Endothelial cell of hepatic sinusoid (primary cell): ENCODE results near the gene DMRTC2.
"Not testable (repeated sequence)": the region's sequence is repeated elsewhere in the genome, so short reads cannot be mapped to it uniquely, and the experiment has no call there.

Experiments
- in situ Hi-C: cut with HindIII; loops from 2 replicates; pipeline ENCODE4 v1.10.0; 2017; ENCODE audit warnings: low sequenced_read_pairs

DMRTC2 gene

DNA sequence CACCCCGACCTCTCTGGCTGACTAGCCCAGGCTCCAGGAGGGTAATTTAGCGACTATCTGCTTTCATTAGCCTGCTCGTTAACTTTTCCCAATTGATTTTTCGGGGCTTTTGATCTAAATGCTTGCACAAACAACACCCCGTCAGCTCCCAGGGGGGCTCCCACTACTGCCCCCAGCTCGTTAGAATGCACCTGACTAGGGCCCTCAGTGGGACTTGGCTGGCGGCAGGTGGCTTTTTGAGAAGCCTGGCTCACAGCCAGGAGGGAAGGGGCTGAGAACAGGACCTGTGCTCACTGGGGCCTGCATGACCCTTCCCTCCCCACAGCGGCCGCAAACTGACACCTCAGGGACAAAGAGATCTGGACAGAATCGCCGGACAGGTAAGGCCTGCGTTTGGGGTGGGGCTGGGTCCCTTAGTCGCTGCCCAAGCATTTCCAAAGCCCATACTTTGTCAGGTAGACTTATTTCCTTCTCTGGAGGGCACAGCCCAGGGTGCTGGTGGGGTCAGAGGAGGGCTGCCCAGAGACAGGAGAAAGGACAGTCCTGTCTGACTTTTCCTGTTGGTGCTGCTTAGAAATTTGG, 24.6 kb downstream of the DMRTC2 start:
- in situ Hi-C loops = no loop called here

DNA sequence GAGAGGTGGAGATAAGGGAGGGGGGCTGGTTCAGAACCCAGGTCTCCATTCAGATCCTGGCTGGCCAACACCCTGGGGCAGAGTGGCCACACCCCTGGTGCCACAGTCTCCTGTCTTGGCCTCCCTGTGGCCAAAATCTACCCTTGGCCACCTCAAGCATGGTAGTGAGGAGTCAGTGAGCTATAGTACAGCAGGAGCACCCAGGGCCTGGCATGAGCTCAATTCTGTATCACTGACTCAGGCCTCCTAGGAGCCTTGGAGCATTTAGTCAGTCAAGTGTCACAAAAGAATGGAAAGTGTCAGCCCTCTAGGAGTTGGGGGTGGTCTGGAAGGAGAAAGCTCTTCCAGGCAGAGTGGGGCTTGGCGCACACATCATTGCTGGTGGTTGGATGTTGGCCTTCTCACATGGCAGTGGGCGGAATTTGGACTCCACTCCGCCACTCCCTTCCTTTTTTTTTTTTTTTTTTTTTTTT, 25.6 kb downstream of the DMRTC2 start:
- in situ Hi-C loops = no loop called here

DNA sequence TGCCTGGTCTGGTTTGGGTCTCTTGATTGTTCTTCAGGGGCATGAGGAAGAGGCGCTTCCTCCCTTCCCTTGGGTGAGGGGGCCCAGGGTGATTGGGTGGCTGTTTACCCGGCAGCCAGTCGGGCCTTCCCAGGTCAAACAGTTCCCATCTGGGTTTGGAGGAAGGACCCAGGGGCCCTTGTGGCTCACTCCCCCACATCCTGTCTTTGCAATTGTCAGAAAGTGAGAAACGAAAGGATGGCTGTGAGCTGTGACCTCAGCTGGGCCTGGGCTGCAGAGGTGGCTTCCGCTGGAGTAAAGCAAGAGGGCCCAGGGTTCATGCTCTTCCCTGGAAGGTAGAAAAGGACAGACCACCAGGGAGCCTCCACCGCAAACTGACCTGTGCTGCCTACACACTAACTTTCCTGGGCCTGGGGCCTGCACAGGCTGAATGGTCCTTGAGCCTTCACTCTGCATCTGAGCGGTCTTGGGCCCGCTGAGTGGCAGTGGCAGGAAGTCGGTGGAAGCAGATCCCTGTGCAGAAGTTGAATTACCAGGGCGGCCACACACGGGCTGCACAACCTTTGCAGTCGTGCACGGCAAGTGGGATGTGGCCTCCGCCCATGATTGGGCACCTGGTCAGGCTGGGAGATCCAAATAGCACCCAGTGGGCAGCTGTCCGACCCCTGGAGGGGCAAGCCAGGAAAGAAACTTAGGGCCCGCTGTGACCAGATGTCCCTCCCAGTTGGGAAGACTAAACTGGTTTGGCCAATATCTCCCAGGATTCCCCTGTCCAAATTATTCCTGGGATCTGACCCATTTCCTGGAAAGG, 26.9 kb downstream of the DMRTC2 start:
- in situ Hi-C loops = no loop called here

- in situ Hi-C loops = no loop called here
Measured at GRCh38 chr19:41872384-41872774, 27.5 kb downstream of the DMRTC2 start.

DNA sequence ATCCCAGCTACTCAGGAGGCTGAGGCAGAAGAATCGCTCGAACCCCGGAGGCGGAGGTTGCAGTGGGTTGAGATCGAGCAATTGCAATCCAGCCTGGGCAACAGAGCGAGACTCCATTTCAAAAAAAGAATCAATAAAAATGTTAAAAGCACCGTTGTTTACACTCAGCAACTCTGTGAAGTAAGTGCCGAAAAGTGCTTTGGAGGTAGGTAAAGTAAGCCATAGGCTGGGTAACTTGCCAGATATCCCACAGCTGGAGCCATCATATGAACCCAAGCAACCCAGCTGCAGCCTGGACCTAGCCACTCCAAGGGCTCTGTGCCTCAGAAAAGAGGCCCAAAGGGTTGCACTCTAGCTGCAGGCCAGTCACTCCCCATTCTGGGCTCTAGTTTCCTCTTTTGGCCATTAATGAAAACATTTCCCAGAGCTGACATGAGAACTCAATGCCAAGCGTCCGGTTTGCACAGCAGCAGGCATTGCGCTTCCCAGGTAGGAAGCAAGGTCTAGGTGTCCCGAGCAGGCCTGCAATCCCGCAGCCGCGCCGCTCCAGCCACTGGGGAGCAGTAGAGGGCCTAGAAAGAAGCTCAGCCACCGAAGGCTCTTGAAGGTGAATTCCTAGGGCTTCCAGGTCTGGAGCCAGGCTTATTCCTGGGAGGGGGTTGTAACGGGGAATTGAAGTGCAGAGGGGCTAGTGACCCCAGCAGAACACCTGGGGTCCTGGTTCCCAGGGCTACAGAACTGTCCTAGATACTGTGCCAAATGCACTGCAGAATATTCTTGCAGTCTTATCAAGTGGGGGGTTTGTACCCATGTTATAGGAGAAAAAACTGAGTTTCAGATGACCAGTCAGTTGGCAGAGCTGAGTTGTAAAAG, 28.2 kb downstream of the DMRTC2 start:
- in situ Hi-C loops = no loop called here

DNA sequence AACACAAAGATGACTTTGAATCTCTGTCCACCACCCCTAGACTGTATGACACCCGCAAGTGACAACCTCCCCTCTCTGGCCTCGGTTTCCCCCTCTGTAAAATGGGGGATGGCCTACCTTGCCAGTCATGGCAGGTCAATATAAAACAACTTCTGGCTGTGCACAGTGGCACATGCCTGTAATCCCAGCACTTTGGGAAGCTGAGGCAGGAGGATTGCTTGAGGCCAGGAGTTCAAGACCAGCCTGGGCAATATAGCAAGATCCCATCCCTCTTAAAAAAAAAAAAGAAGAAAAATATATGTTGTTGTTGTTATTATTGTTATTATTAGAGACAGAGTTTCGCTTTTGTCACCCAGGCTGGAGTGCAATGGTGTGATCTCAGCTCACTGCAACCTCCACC, 31.1 kb downstream of the DMRTC2 start:
- in situ Hi-C loops = not testable (repeated sequence)

- in situ Hi-C loops = no loop called here
Measured at GRCh38 chr19:41876847-41877832, 32.3 kb downstream of the DMRTC2 start, which contains the start of gene CD79A. Gene CD79A, plus strand, starts transcription at chr19:41877279. Its CDS starts 26 bp downstream, at chr19:41877305.

- in situ Hi-C loops = no loop called here
Measured at GRCh38 chr19:41877916-41878905, 33.4 kb downstream of the DMRTC2 start.

GRCh38 chr19:41879080-41879479, 34.2 kb downstream of the DMRTC2 start:
- in situ Hi-C loops = no loop called here

DNA sequence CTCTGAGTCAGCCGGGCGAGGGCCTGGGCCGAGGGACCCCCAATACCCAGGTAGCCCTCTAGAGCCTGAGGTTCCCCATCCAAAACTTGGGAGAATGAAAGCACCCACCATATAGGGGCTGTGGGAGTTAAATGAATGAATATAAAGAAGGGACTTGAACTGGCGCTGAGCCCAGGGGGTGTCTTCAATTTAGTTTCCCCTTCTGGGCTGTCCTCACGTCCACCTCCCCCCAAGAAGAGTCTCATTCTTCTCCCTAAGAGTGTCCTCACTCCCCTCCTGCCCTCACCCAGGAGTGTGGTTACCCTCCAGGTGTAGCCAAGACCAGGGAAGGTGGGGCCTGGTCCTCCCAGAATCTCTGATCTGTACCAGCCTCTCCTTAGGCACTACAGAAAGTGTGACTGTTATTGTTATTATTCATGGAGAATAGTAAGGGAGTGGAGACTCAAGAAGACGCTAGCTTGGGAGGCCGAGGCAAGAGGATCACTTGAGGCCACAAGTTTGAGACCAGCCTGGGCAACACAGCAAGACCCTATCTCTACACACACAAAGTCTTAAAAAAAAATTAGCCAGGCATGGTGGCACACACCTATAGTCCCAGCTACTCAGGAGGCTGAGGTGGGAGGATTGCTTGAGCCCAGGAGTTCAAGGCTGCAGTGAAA, 35.0 kb downstream of the DMRTC2 start:
- in situ Hi-C loops = no loop called here

- in situ Hi-C loops = no loop called here
Measured at GRCh38 chr19:41880329-41880708, 35.5 kb downstream of the DMRTC2 start.

- in situ Hi-C loops = no loop called here
Measured at GRCh38 chr19:41882568-41883462, 38.0 kb downstream of the DMRTC2 start, which contains the start of gene ARHGEF1. Gene ARHGEF1, plus strand, starts transcription at chr19:41883184. Its CDS starts 4,899 bp downstream, at chr19:41888083.

DNA sequence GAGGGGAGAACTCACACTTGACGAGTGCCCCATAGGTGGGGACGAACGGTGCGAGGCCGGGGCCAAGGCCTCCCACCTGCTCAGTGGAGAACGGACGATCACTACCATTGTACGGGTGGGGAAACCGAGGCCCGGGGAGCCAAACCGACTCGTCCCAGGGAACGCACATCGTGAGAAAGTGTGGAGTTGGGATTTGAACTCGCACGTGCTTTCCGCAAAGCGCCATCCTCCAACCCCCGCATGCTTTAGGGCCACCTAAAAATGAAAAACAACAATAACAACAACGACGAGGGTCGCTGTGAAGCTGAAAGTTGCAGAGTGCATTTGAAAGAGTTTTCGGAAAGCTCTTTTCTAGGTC, 38.6 kb downstream of the DMRTC2 start:
- in situ Hi-C loops = no loop called here

DNA sequence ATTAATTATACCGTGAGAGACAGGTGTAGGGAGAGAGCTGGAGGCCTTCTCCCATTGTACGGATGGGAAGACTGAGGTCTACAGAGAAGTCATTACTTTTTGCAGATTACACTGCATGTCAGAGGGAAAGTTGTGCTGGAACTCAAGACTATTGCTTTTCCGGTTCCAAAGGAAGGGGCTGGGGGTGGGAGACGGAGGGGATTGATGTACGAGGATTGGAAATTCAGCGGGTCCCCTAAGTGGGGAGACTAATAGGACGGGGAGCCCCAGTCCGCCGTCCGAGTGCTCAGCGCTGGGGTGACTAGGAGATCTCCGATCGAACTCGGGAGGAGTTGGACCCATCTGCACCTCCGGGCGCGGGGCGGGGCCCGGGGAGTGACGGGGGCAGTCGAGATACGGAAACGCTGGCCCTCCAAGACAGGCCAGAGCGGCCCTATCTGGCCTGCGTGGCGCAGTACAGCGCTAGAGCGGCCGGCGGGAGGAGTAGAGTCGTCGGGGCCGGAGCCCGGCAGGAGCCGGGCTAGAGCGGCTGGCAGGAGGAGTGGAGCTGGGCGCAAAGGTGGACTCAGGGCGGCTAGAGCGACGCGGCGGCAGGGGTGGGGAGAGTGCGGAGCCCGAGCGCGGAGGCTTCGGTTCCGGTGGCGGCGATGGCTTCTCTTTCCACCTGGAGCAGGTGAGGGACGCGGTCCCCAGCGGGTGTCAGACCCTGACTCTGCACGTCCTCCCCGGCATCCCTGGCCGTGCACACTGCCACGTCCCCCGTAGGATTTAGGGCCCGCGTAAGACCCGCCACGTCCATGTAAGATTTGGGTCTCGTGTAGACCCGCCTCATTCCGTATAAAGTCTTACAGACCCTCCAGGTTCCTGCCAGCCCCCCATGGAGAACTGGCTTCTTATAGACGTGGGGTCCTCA, 39.2 kb downstream of the DMRTC2 start:
- in situ Hi-C loops = no loop called here

- in situ Hi-C loops = no loop called here
Measured at GRCh38 chr19:41886761-41887710, 42.2 kb downstream of the DMRTC2 start.
